HepG2 (cell line): Measurements from ENCODE around the gene NOG. TPM values are rescaled to one million over a fixed set of nuclear protein-coding genes. Genes with fewer than 3 reads are reported as not detected.
A peak's percentile ranks its signal among the peaks of the same experiment; 100 is the strongest.

ENCODE experiments used
- CBFB ChIP-seq: sonication (generic); formaldehyde crosslinking; IDR thresholded peaks from 2 replicates; pipeline ENCODE4 v1.4.0; 2020; ENCODE audit warnings: missing genetic modification reagents
- CCAR2 ChIP-seq: fragments of 200-400 bp; formaldehyde crosslinking; optimal IDR thresholded peaks from 2 replicates; pipeline ENCODE3; 2018; ENCODE audit warnings: low read depth, mild to moderate bottlenecking, low read length, moderate library complexity
- EED ChIP-seq: sonication (generic); formaldehyde crosslinking; IDR thresholded peaks from 2 replicates; pipeline ENCODE4 v1.5.0; 2020; ENCODE audit warnings: mild to moderate bottlenecking, missing genetic modification reagents
- EZH2 ChIP-seq: conservative IDR thresholded peaks from 2 replicates; pipeline ENCODE4 v1.6.1; 2012; ENCODE audit warnings: mild to moderate bottlenecking, low read depth, low read length, moderate library complexity
- GABPB1 ChIP-seq: IDR thresholded peaks from 2 replicates; pipeline ENCODE4 v1.6.1; 2016; ENCODE audit warnings: mild to moderate bottlenecking, missing genetic modification reagents, moderate library complexity, missing compliant biosample characterization
- KDM2A ChIP-seq: sonication (generic); formaldehyde crosslinking; IDR thresholded peaks from 2 replicates; pipeline ENCODE4 v1.4.0; 2020; ENCODE audit warnings: low read depth, missing genetic modification reagents, borderline replicate concordance
- KLF6 ChIP-seq: IDR thresholded peaks from 2 replicates; pipeline ENCODE4 v1.8.0; 2016; ENCODE audit warnings: missing biosample characterization, missing genetic modification reagents
- MAZ ChIP-seq, 2 experiments: sonication (generic) in 1 of 2; formaldehyde crosslinking in 1 of 2; IDR thresholded peaks; 2 replicates each; pipeline versions ENCODE4 v1.5.0 to v1.6.1; 2012 to 2020; ENCODE audit warnings: low read depth in 2 of 2, mild to moderate bottlenecking in 2 of 2, borderline replicate concordance in 1 of 2, improper control_type of control experiment in 1 of 2, low read length in 1 of 2, missing genetic modification reagents in 1 of 2, moderate library complexity in 1 of 2
- MTF2 ChIP-seq: sonication (generic); formaldehyde crosslinking; IDR thresholded peaks from 2 replicates; pipeline ENCODE4 v1.5.0; 2020; ENCODE audit warnings: missing genetic modification reagents, borderline replicate concordance
- PAF1 ChIP-seq: IDR thresholded peaks from 2 replicates; pipeline ENCODE4 v1.6.1; 2016; ENCODE audit warnings: missing genetic modification reagents, missing compliant biosample characterization
- PHF21A ChIP-seq: sonication (generic); formaldehyde crosslinking; IDR thresholded peaks from 2 replicates; pipeline ENCODE4 v1.5.0; 2020; ENCODE audit warnings: mild to moderate bottlenecking, missing genetic modification reagents
- RAD21 ChIP-seq: fragments of 450-650 bp; formaldehyde crosslinking; IDR thresholded peaks from 2 replicates; pipeline ENCODE4 v1.5.0; 2020; ENCODE audit warnings: mild to moderate bottlenecking
- RELA ChIP-seq: sonication (generic); formaldehyde crosslinking; IDR thresholded peaks from 2 replicates; pipeline ENCODE4 v1.4.0; 2020; ENCODE audit warnings: missing genetic modification reagents
- SALL2 ChIP-seq: sonication (generic); formaldehyde crosslinking; IDR thresholded peaks from 2 replicates; pipeline ENCODE4 v1.8.1; 2023; ENCODE audit warnings: mild to moderate bottlenecking, missing genetic modification reagents, inconsistent platforms
- SUZ12 ChIP-seq: fragments of 150-350 bp; IDR thresholded peaks from 2 replicates; pipeline ENCODE4 v1.6.1; 2014; ENCODE audit warnings: low read depth, low read length
- XRCC5 ChIP-seq: fragments of 200-400 bp; formaldehyde crosslinking; optimal IDR thresholded peaks from 2 replicates; pipeline ENCODE3; 2017; ENCODE audit warnings: mild to moderate bottlenecking, low read length
- YY1 ChIP-seq: IDR thresholded peaks from 2 replicates; pipeline ENCODE4 v1.6.1; 2011; ENCODE audit warnings: low read length, low read depth, moderate library complexity, mild to moderate bottlenecking; ENCODE audit not compliant: insufficient read depth, insufficient replicate concordance
- ZFY ChIP-seq: sonication (generic); formaldehyde crosslinking; IDR thresholded peaks from 2 replicates; pipeline ENCODE4 v1.4.0; 2020; ENCODE audit warnings: missing genetic modification reagents
- ZNF350 ChIP-seq: sonication (generic); formaldehyde crosslinking; IDR thresholded peaks from 2 replicates; pipeline ENCODE4 v1.4.0; 2020; ENCODE audit warnings: mild to moderate bottlenecking, low read depth, missing genetic modification reagents, borderline replicate concordance
- ZNF709 ChIP-seq: sonication (generic); formaldehyde crosslinking; IDR thresholded peaks from 2 replicates; pipeline ENCODE4 v1.5.0; 2020; ENCODE audit warnings: mild to moderate bottlenecking, missing genetic modification reagents
- ZNF768 ChIP-seq: sonication (generic); formaldehyde crosslinking; IDR thresholded peaks from 2 replicates; pipeline ENCODE4 v1.4.0; 2020; ENCODE audit warnings: missing genetic modification reagents
- polyA plus RNA-seq, 8 experiments: library from polyadenylated mRNA; depleted of rRNA in 3 of 8; stranded (reverse) in 7 of 8; unstranded in 1 of 8; fragments of >200 nt; fragmentation: Illumina TruSeq in 4 of 8; extraction: Trizol in 4 of 8; gene quantifications; 2 replicates each; pipeline versions ENCODE4 v1.2.1 to v1.2.3, GENCODE V29; 2011 to 2016; ENCODE audit warnings: low read depth in 4 of 8, missing spikeins in 1 of 8, mixed read lengths in 1 of 8; ENCODE audit not compliant: insufficient read depth in 1 of 8
- total RNA-seq, 5 experiments: library from RNA; depleted of rRNA; stranded (reverse); fragments of >200 nt; fragmentation: Illumina TruSeq; extraction: Trizol; gene quantifications; 2 replicates each; pipeline ENCODE4 v1.2.3, GENCODE V29; 2016; ENCODE audit warnings: low read depth in 1 of 5
- TF ChIP-seq, protein P1 (sequence below): sonication (generic); formaldehyde crosslinking; IDR thresholded peaks from 2 replicates; pipeline ENCODE4 v1.5.1; 2020; ENCODE audit warnings: mild to moderate bottlenecking, missing genetic modification reagents, moderate library complexity
- TF ChIP-seq, protein P2 (sequence below): sonication (generic); formaldehyde crosslinking; IDR thresholded peaks from 2 replicates; pipeline ENCODE4 v1.8.1; 2022; ENCODE audit warnings: low read depth, mild to moderate bottlenecking, missing genetic modification reagents

The NOG gene
- total and polyA plus RNA-seq, 2 of the 13 experiments (the other 11 are each of a cell fraction or from before 2014, with no cell fraction given) = not detected

DNA sequence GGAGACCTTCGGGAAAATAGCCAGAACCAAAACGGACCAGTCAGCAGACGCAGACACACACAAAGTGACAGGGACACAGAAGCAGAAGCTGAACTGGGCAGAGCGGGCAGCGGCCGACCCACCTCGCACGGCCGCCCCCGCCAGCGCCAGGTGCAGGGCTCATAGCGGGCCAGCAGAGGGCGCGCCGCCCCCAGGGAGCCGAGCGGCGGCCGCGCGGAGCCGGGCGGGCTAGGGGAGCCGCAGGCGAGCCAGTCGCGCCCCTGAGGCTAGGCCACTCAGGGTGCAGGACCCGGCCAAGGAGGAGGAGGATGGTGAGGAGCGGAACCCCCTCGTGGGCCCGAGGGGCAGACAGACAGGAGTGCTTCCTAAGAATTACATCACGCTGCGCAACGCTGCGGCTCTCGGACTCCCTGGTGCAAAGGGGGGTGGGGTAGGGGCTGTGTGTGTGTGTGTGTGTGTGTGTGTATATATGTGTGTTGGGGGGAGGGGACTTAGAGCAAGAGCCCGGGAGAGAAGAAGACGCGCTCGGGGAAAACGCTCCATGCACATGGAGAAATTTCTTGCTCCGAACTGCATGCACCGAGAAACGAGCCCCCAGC is 913 bp upstream of the NOG start (continued):
- TF ChIP-seq CCAR2 = no peak
- peak; percentile 48; the same call in 1 of the 2 replicates for TF ChIP-seq GABPB1 (CRISPR knock-in tag)
- TF ChIP-seq YY1 = peak; percentile 68
- TF ChIP-seq SUZ12 = peak; percentile 23; the same call in 1 of the 2 replicates
- peak; percentile 61; the same call in 1 of the 2 replicates for TF ChIP-seq MTF2 (CRISPR knock-in tag)
- TF ChIP-seq PHF21A (CRISPR knock-in tag) = peak; percentile 23; the same call in 1 of the 2 replicates
- peak; percentile 98 for TF ChIP-seq RAD21 (CRISPR knock-in tag)
- TF ChIP-seq, protein P1, sequence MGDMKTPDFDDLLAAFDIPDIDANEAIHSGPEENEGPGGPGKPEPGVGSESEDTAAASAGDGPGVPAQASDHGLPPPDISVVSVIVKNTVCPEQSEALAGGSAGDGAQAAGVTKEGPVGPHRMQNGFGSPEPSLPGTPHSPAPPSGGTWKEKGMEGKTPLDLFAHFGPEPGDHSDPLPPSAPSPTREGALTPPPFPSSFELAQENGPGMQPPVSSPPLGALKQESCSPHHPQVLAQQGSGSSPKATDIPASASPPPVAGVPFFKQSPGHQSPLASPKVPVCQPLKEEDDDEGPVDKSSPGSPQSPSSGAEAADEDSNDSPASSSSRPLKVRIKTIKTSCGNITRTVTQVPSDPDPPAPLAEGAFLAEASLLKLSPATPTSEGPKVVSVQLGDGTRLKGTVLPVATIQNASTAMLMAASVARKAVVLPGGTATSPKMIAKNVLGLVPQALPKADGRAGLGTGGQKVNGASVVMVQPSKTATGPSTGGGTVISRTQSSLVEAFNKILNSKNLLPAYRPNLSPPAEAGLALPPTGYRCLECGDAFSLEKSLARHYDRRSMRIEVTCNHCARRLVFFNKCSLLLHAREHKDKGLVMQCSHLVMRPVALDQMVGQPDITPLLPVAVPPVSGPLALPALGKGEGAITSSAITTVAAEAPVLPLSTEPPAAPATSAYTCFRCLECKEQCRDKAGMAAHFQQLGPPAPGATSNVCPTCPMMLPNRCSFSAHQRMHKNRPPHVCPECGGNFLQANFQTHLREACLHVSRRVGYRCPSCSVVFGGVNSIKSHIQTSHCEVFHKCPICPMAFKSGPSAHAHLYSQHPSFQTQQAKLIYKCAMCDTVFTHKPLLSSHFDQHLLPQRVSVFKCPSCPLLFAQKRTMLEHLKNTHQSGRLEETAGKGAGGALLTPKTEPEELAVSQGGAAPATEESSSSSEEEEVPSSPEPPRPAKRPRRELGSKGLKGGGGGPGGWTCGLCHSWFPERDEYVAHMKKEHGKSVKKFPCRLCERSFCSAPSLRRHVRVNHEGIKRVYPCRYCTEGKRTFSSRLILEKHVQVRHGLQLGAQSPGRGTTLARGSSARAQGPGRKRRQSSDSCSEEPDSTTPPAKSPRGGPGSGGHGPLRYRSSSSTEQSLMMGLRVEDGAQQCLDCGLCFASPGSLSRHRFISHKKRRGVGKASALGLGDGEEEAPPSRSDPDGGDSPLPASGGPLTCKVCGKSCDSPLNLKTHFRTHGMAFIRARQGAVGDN (CRISPR knock-in tag) = peak; percentile 41
- TF ChIP-seq ZNF709 (CRISPR knock-in tag) = 0 out of 2 replicates have a peak, but pooled peaks have one; percentile 39
- TF ChIP-seq EZH2 = peak; percentile 99
- peak; percentile 31; the same call in 1 of the 2 replicates for TF ChIP-seq ZFY (CRISPR knock-in tag)
- TF ChIP-seq ZNF350 (CRISPR knock-in tag) = no peak
- peak; percentile 58; the same call in 1 of the 2 replicates for TF ChIP-seq EED (CRISPR knock-in tag)
- peak; percentile 58 for TF ChIP-seq XRCC5
- TF ChIP-seq KDM2A (CRISPR knock-in tag) = peak; percentile 56; the same call in 1 of the 2 replicates
- peak; percentile 48; the same call in 1 of the 2 replicates for TF ChIP-seq ZNF768
- no peak for TF ChIP-seq CBFB (CRISPR knock-in tag)
- TF ChIP-seq RELA (CRISPR knock-in tag) = 0 out of 2 replicates have a peak, but pooled peaks have one; percentile 58
- no peak for TF ChIP-seq KLF6 (CRISPR knock-in tag)
- TF ChIP-seq, protein P2, sequence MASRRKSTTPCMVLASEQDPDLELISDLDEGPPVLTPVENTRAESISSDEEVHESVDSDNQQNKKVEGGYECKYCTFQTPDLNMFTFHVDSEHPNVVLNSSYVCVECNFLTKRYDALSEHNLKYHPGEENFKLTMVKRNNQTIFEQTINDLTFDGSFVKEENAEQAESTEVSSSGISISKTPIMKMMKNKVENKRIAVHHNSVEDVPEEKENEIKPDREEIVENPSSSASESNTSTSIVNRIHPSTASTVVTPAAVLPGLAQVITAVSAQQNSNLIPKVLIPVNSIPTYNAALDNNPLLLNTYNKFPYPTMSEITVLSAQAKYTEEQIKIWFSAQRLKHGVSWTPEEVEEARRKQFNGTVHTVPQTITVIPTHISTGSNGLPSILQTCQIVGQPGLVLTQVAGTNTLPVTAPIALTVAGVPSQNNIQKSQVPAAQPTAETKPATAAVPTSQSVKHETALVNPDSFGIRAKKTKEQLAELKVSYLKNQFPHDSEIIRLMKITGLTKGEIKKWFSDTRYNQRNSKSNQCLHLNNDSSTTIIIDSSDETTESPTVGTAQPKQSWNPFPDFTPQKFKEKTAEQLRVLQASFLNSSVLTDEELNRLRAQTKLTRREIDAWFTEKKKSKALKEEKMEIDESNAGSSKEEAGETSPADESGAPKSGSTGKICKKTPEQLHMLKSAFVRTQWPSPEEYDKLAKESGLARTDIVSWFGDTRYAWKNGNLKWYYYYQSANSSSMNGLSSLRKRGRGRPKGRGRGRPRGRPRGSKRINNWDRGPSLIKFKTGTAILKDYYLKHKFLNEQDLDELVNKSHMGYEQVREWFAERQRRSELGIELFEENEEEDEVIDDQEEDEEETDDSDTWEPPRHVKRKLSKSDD (CRISPR knock-in tag) = no peak
- no peak for TF ChIP-seq PAF1 (CRISPR knock-in tag)
- peak; percentile 79; the same call in 1 of the 2 replicates for TF ChIP-seq SALL2 (CRISPR knock-in tag)
- TF ChIP-seq MAZ (IDR thresholded peaks at IDR 0.05; ENCODE audit: borderline replicate concordance, low read depth, low read length) = 0 out of 2 replicates have a peak, but pooled peaks have one; percentile 39
- TF ChIP-seq MAZ (CRISPR knock-in tag; IDR thresholded peaks at IDR 0.05; ENCODE audit: low read depth) = peak; percentile 84
